ENCODE measurements around the gene SMIM13. TPM values are rescaled to one million over a fixed set of nuclear protein-coding genes. Genes with fewer than 3 reads are reported as not detected.

Gene SMIM13
- total and polyA plus RNA-seq, 2 of the 4 experiments (the other 2 are of a cell fraction), result 5.4 to 10.0 TPM

DNA sequence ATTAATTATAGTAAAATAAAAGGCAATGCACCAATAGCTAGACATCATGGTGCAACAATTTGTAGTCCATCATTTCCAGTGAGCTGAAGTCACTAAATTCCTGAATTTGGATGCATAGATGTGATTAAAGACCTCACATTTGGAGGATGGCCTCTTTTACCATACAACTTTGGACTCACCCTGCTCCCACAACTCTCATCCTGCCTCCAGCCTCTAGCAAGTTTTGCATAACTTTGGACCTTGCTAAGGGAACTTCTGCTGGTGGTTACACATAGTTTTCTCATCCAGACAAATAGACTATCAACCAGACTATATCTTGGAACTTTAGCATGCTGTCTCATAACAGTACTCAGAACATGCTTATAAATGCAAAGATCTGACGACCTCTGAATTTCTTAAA lies 36.8 kb upstream of the SMIM13 start:
- no peak overlapping the region for H2BK20ac ChIP-seq (ENCODE audit: low read depth, low read length)
- no peak overlapping the region for H4K5ac ChIP-seq (ENCODE audit: low read depth, low read length)
- H3K56ac ChIP-seq (ENCODE audit: extremely low read depth, insufficient read depth, low read length), result no peak overlapping the region
- H3K4me3 ChIP-seq (ENCODE audit: insufficient read depth, low read depth, low read length), result no peak overlapping the region
- ChIA-PET CTCF (interaction anchor here (0.9 to 1.3 kb wide), 4 partner anchors 12 to 102 kb away, joined by 3 to 4 read pairs (median 3); partner anchors contain the start of gene ELOVL2), POLR2A (ENCODE audit: unreplicated experiment) (no interaction called here)
- no peaks in the 10 kb centered on the region for H3K9me1 ChIP-seq (ENCODE audit: insufficient read depth, low read length)
- H3K23ac ChIP-seq (ENCODE audit: low read depth, low read length), result no peak overlapping the region
- no TSS peak for BruUV-seq (replicated peaks)
- no peak overlapping the region for H2AK5ac ChIP-seq (ENCODE audit: low read depth, low read length)
- H2BK120ac ChIP-seq (ENCODE audit: low read depth, low read length), result no peak overlapping the region
- no peak overlapping the region for H2AK9ac ChIP-seq (replicated peaks; ENCODE audit: low read depth, low read length, poor library complexity)
- no peaks in the 10 kb centered on the region for H4K20me1 ChIP-seq (ENCODE audit: insufficient read depth, low read length)
- no peak overlapping the region for H4K91ac ChIP-seq (ENCODE audit: insufficient read depth, low read depth, low read length)
- no peak overlapping the region for H4K8ac ChIP-seq (ENCODE audit: low read depth in 2 of 2, low read length in 2 of 2)
- no peaks in the 10 kb centered on the region for H3K27me3 ChIP-seq (ENCODE audit: control insufficient read depth, insufficient read depth, low read length)
- no peak overlapping the region for H3K18ac ChIP-seq (ENCODE audit: low read depth, low read length)
- no peak overlapping the region for H3K4ac ChIP-seq (ENCODE audit: low read depth, low read length)
- H2BK5ac ChIP-seq (ENCODE audit: low read depth, low read length, poor library complexity, severe bottlenecking), result no peak overlapping the region
- no peak overlapping the region for H3K27ac ChIP-seq (ENCODE audit: insufficient read depth, low read length)
- no peak overlapping the region for H3K14ac ChIP-seq (replicated peaks; ENCODE audit: low read depth, low read length)
- no CpG with 5 or more reads among the region's 1 CpG for WGBS, 2 experiments (ENCODE audit: extremely low coverage in 2 of 2, insufficient read length in 1 of 2)
- peaks cover 5% of the 10 kb centered on the region for H3K4me1 ChIP-seq (ENCODE audit: control insufficient read depth, insufficient read depth, low read length)
- intact Hi-C loops (cut with micrococcal nuclease) (no loop called here), in situ Hi-C loops (cut with MboI; ENCODE audit: low sequenced_read_pairs) (loop anchor here (25.0 kb wide), 1 partner anchor 570 kb away; no protein-coding TSS in a partner anchor), dilution Hi-C loops (cut with HindIII; ENCODE audit: low sequenced_read_pairs, unreplicated experiment) (no loop called here)
- no peak for DNase-seq
- no peaks in the 10 kb centered on the region for H3K79me1 ChIP-seq (ENCODE audit: low read depth in 1 of 2, low read length in 2 of 2)
- H3K9me3 ChIP-seq (ENCODE audit: control insufficient read depth, insufficient read depth, low read length), result no peaks in the 10 kb centered on the region
- TF ChIP-seq, protein P1, sequence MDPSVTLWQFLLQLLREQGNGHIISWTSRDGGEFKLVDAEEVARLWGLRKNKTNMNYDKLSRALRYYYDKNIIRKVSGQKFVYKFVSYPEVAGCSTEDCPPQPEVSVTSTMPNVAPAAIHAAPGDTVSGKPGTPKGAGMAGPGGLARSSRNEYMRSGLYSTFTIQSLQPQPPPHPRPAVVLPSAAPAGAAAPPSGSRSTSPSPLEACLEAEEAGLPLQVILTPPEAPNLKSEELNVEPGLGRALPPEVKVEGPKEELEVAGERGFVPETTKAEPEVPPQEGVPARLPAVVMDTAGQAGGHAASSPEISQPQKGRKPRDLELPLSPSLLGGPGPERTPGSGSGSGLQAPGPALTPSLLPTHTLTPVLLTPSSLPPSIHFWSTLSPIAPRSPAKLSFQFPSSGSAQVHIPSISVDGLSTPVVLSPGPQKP (IDR thresholded peaks at IDR 0.05; ENCODE audit: borderline replicate concordance, low read depth, low read length), result no peak
- TF ChIP-seq RAD21 (IDR thresholded peaks at IDR 0.05; ENCODE audit: low read length) (no peak), MAZ (IDR thresholded peaks at IDR 0.05; ENCODE audit: borderline replicate concordance, low read depth, low read length) (no peak), BHLHE40 (IDR thresholded peaks at IDR 0.05; ENCODE audit: low read depth, low read length) (no peak), RFX5 (IDR thresholded peaks at IDR 0.05; ENCODE audit: low read depth, low read length) (no peak), RCOR1 (IDR thresholded peaks at IDR 0.05; ENCODE audit: insufficient replicate concordance, low read length) (no peak), SMC3 (IDR thresholded peaks at IDR 0.05; ENCODE audit: low read depth, low read length) (no peak), CEBPB (IDR thresholded peaks at IDR 0.05; ENCODE audit: low read depth, low read length) (no peak), CTCF (conservative IDR thresholded peaks at IDR 0.05; ENCODE audit: low read depth, low read length) (no peak), CHD1 (IDR thresholded peaks at IDR 0.05; ENCODE audit: low read depth, low read length) (no peak), POLR2A (IDR thresholded peaks at IDR 0.05; ENCODE audit: low read depth, low read length) (no peak), FOS (IDR thresholded peaks at IDR 0.05; ENCODE audit: low read depth, low read length) (no peak), MAFK (IDR thresholded peaks at IDR 0.05; ENCODE audit: low read depth, low read length) (no peak), NFE2L2 (IDR thresholded peaks at IDR 0.05; ENCODE audit: low read depth, low read length) (no peak), USF2 (IDR thresholded peaks at IDR 0.05; ENCODE audit: low read depth, low read length) (no peak)
- no peak overlapping the region for H3K9ac ChIP-seq (ENCODE audit: low read depth, low read length)
- no peaks in the 10 kb centered on the region for H3K36me3 ChIP-seq (ENCODE audit: control insufficient read depth, insufficient read depth, low read length)
- H2BK15ac ChIP-seq (ENCODE audit: low read depth, low read length), result no peak overlapping the region
- no peak overlapping the region for H3K4me2 ChIP-seq (ENCODE audit: low read depth, low read length)
- no peak overlapping the region for H2AFZ ChIP-seq (replicated peaks; ENCODE audit: low read length, poor library complexity)
- ATAC-seq (ENCODE audit: low read depth), result no peak
